Activated CD4-positive, alpha-beta T cell treated with anti-CD3 and anti-CD28 coated beads, Interleukin-2, amount 50 U/mL, for 4 hours (primary cell): ENCODE results near the gene CHST3.
"Not testable (repeated sequence)": the region's sequence is repeated elsewhere in the genome, so short reads cannot be mapped to it uniquely, and the experiment has no call there.

Experiments
- DNase-seq, 2 experiments: peaks; one replicate each; pipeline ENCODE4 v3.0.0-alpha.2; 2020

CHST3 gene

GRCh38 chr10:72013202-72013945 is 49.2 kb downstream of the CHST3 start:
- no peak for DNase-seq

GRCh38 chr10:72014197-72014596 is 50.0 kb downstream of the CHST3 start:
- no peak for DNase-seq

- DNase-seq: no peak
These were observed 50.7 kb downstream of the CHST3 start for GRCh38 chr10:72014785-72015480.

GRCh38 chr10:72015841-72016240 is 51.6 kb downstream of the CHST3 start:
- no peak for DNase-seq

- DNase-seq: no peak
These were observed 52.6 kb downstream of the CHST3 start for GRCh38 chr10:72016608-72017300.

GRCh38 chr10:72019085-72019876 is 55.1 kb downstream of the CHST3 start:
- no peak for DNase-seq

GRCh38 chr10:72020914-72021809 is 57.0 kb downstream of the CHST3 start:
- no peak for DNase-seq

- DNase-seq: no peak
These were observed 58.0 kb downstream of the CHST3 start for GRCh38 chr10:72022228-72022627.

- DNase-seq: no peak
These were observed 60.4 kb downstream of the CHST3 start for GRCh38 chr10:72024596-72024995.

- DNase-seq: no peak
These were observed 61.2 kb downstream of the CHST3 start for GRCh38 chr10:72025400-72025799.

- no peak for DNase-seq
These were observed 61.6 kb downstream of the CHST3 start for GRCh38 chr10:72025832-72026231.

GRCh38 chr10:72026278-72027111 is 62.3 kb downstream of the CHST3 start:
- DNase-seq: no peak

- DNase-seq: no peak
These were observed 63.3 kb downstream of the CHST3 start for GRCh38 chr10:72027498-72027897.

GRCh38 chr10:72029414-72029813 is 65.2 kb downstream of the CHST3 start:
- DNase-seq: no peak

GRCh38 chr10:72030762-72031543 is 66.8 kb downstream of the CHST3 start:
- DNase-seq: no peak

- DNase-seq: no peak
These were observed 67.5 kb downstream of the CHST3 start for GRCh38 chr10:72031706-72032105.

- DNase-seq: not testable (repeated sequence)
These were observed 68.4 kb downstream of the CHST3 start for GRCh38 chr10:72032409-72033162.

GRCh38 chr10:72034040-72034499 is 69.9 kb downstream of the CHST3 start:
- no peak for DNase-seq

GRCh38 chr10:72034761-72035160 is 70.6 kb downstream of the CHST3 start:
- no peak for DNase-seq
